ENCODE measurements around the gene ABLIM2. TPM values are rescaled to one million over a fixed set of nuclear protein-coding genes. Genes with fewer than 3 reads are reported as not detected.

Gene ABLIM2
- total RNA-seq, 1 experiment from 2014 or later: 1.0 TPM

DNA sequence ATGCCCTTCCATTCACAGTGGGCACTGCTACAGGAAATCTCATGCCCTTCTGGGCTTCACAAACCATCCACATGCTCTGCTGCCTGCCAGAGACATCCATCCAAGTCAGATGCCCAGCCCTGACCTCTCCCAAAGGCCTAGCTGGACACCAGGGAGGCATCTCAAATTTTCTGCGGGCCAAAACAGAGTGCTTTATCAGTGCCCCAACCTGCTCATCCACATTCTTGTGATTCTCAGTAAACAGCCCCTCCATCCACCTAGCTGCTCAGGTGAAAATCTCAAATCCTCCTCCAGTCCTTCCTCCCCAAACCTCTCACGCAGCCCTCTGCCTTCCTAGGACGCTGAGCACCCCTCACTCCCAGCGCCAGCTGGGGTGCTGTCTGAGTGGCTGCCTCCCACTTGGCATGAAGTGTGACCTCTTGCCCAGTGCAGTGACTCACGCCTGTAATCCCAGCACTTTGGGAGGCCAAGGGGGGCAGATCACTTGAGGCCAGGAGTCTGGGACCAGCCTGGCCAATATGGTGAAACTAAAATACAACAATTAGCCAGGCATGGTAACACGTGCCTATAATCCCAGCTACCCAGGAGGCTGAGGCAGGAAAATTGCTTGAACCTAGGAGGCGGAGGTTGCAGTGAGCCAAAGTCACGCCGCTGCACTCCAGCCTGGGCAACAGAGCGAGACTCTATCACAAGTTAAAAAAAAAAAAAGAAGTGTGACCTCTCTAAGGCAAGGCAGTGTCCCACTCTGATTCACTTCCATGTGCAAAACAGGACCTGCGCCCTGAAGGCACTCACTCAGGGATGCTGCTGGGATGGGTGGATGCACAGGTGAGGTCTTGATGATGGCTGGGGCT lies 217.3 kb downstream of the ABLIM2 start:
- Histone ChIP-seq H3K79me2 (ENCODE audit: insufficient read depth, low read length) (peaks cover 3% of the 10 kb centered on the region; the same call in 1 of the 2 replicates), H3K4me2 (ENCODE audit: insufficient read depth, insufficient read length, low read length) (no peak overlapping the region), H3K4ac (ENCODE audit: low read depth, low read length) (no peak overlapping the region), H4K91ac (ENCODE audit: insufficient read length, low read depth, low read length) (no peak overlapping the region), H3K4me1 (ENCODE audit: insufficient read depth, low read length) (peaks cover 6% of the 10 kb centered on the region; the same call in 1 of the 2 replicates), H3K79me1 (ENCODE audit: insufficient read depth, low read depth, low read length, poor library complexity, severe bottlenecking) (no peaks in the 10 kb centered on the region), H4K20me1 (ENCODE audit: control insufficient read depth, insufficient read depth, insufficient read length) (no peaks in the 10 kb centered on the region), H3K27ac (ENCODE audit: insufficient read length, low read depth, low read length) (no peak overlapping the region), H2BK120ac (ENCODE audit: low read depth, low read length, poor library complexity, severe bottlenecking) (no peak overlapping the region), H2AK5ac (ENCODE audit: insufficient read length, low read length) (no peak overlapping the region), H2BK15ac (ENCODE audit: low read depth, low read length) (no peak overlapping the region), H2AFZ (ENCODE audit: low read length) (no peak overlapping the region), H4K8ac (replicated peaks; ENCODE audit: insufficient read length, low read depth, low read length) (no peak overlapping the region), H3K23me2 (ENCODE audit: insufficient read length, low read depth, low read length, poor library complexity, severe bottlenecking) (peaks cover 9% of the 10 kb centered on the region), H3K23ac (ENCODE audit: insufficient read length, low read depth, low read length) (no peak overlapping the region), H3K9ac (ENCODE audit: extremely low read depth, insufficient read length, low read length) (no peak overlapping the region), H2BK12ac (ENCODE audit: insufficient read length, low read depth, low read length) (peak overlapping the region; percentile 18), H3K56ac (ENCODE audit: insufficient read length, low read depth, low read length) (no peak overlapping the region), H3K18ac (ENCODE audit: insufficient read length, low read depth, low read length) (peak overlapping the region; percentile 59), H3K27me3 (ENCODE audit: insufficient read depth, low read length) (no peaks in the 10 kb centered on the region), H3T11ph (ENCODE audit: low read length) (no peak overlapping the region), H2BK20ac (ENCODE audit: low read depth, low read length, poor library complexity, severe bottlenecking) (peak overlapping the region; percentile 1), H3K14ac (ENCODE audit: insufficient read depth, low read length) (peak overlapping the region; percentile 29; the same call in 1 of the 2 replicates), H2BK5ac (ENCODE audit: insufficient read length, low read length) (no peak overlapping the region), H4K5ac (ENCODE audit: insufficient read length, low read depth, low read length) (no peak overlapping the region), H3K9me3 (ENCODE audit: control insufficient read depth, low read depth, low read length) (no peaks in the 10 kb centered on the region)
- Mint-ChIP-seq H3K36me3 (ENCODE audit: insufficient read depth in 1 of 3, low read depth in 3 of 3) (no peaks in the 10 kb centered on the region; a peak in 1 of 7 replicates), H3K27me3 (ENCODE audit: low read depth) (peaks cover 13% of the 10 kb centered on the region), H3K4me3 (peak overlapping the region; percentile 3 to 77; a peak in 4 of 5 replicates), H3K4me1 (peaks cover 31 to 38% of the 10 kb centered on the region in 2 experiments), H3K27ac (peak overlapping the region in 2 of 3 experiments; percentile 37 to 69; a peak in 3 of 7 replicates), H3K9me3 (no peaks in the 10 kb centered on the region)
- WGBS (ENCODE audit: extremely low coverage, insufficient read length, low lambda C conversion rate): no CpG with 5 or more reads among the region's 11 CpGs
- DNase-seq: peak; percentile 57
- TF ChIP-seq, protein P1, sequence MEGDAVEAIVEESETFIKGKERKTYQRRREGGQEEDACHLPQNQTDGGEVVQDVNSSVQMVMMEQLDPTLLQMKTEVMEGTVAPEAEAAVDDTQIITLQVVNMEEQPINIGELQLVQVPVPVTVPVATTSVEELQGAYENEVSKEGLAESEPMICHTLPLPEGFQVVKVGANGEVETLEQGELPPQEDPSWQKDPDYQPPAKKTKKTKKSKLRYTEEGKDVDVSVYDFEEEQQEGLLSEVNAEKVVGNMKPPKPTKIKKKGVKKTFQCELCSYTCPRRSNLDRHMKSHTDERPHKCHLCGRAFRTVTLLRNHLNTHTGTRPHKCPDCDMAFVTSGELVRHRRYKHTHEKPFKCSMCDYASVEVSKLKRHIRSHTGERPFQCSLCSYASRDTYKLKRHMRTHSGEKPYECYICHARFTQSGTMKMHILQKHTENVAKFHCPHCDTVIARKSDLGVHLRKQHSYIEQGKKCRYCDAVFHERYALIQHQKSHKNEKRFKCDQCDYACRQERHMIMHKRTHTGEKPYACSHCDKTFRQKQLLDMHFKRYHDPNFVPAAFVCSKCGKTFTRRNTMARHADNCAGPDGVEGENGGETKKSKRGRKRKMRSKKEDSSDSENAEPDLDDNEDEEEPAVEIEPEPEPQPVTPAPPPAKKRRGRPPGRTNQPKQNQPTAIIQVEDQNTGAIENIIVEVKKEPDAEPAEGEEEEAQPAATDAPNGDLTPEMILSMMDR (conservative IDR thresholded peaks at IDR 0.05): no peak
